GM12878 (cell line): Measurements from ENCODE around the gene REEP3. TPM values are rescaled to one million over a fixed set of nuclear protein-coding genes. Genes with fewer than 3 reads are reported as not detected.

Experiments
- BCLAF1 ChIP-seq: fragments of 450-650 bp; IDR thresholded peaks from 2 replicates; pipeline ENCODE4 v1.6.1; 2017; ENCODE audit warnings: antibody characterized with exemption, mild to moderate bottlenecking, moderate library complexity
- CEBPZ ChIP-seq: fragments of 150-350 bp; IDR thresholded peaks from 2 replicates; pipeline ENCODE4 v1.6.1; 2016; ENCODE audit warnings: low read depth, low read length
- CHD2 ChIP-seq: IDR thresholded peaks from 2 replicates; pipeline ENCODE4 v1.6.1; 2011; ENCODE audit warnings: low read depth, low read length, improper control_type of control experiment, borderline replicate concordance
- HDGF ChIP-seq: fragments of 450-650 bp; IDR thresholded peaks from 2 replicates; pipeline ENCODE4 v1.6.1; 2016; ENCODE audit warnings: antibody characterized with exemption
- REST ChIP-seq: IDR thresholded peaks from 2 replicates; pipeline ENCODE4 v1.6.1; 2012; ENCODE audit warnings: mild to moderate bottlenecking, low read depth, low read length
- polyA plus RNA-seq, 11 experiments: library from polyadenylated mRNA; depleted of rRNA in 4 of 11; unstranded in 6 of 11; stranded (reverse) in 5 of 11; fragments of >200 nt; fragmentation: Nextera tagmentation in 4 of 11; fragmentation: Illumina TruSeq in 1 of 11; extraction: Ambion mirVana in 4 of 11; extraction: Trizol in 1 of 11; gene quantifications; 1 replicate in 1 of 11; 2 replicates in 10 of 11; pipeline versions ENCODE4 v1.2.1 to v1.2.3, GENCODE V29; 2011 to 2016; ENCODE audit warnings: inconsistent platforms in 2 of 11, missing spikeins in 2 of 11, low read depth in 1 of 11
- small RNA-seq: library from RNA; depleted of rRNA; stranded (forward); fragments of <200 nt; gene quantifications from one replicate; pipeline ENCODE3, GENCODE V24; 2014
- total RNA-seq, 4 experiments: library from RNA; depleted of rRNA in 3 of 4; stranded (reverse); fragments of >200 nt in 3 of 4; fragmentation: Illumina TruSeq in 1 of 4; extraction: Trizol in 1 of 4; gene quantifications; 2 replicates each; pipeline versions ENCODE4 v1.2.1 to v1.2.3, GENCODE V29; 2013 to 2021

Gene REEP3
- total and polyA plus RNA-seq, 10 of the 15 experiments (the other 5 are each of a cell fraction or from before 2014, with no cell fraction given) = 4.9 to 25.9 (median 16.2) TPM

DNA sequence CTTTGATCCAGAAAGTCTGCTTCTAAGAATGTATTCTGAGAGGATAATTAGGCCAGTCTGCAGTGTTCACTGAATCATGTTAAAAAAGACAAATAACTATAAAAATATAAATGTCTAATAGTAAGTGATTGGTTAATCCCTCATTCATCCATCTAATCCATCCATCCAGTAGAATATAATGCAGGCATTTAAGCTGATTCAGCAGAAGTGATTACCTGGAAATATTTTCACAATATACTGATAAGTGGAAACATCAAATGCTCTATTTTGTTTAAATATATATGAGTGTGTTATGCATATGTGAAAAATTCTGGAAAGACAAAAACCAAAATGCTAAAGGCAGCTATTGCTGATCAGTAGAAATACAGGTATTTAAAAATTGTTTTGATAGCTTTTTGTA, 152.6 kb downstream of the REEP3 start (continued):
- TF ChIP-seq BCLAF1 (no peak), REST (no peak), HDGF (no peak), CEBPZ (no peak), CHD2 (no peak)
- TF ChIP-seq, all 136 proteins: peak for 0

Small RNAs within 50 kb of the gene (small RNA-seq; reads per million reads assigned to genes)
- not detected for gene AC022022.1

Other genes with a start within 250 kb of the REEP3 start
- gene JMJD1C, start 55.4 kb upstream of the REEP3 start, total RNA-seq (2014; rRNA removed) = 56.9 and 61.2 TPM in 2 replicates
- 83.3 and 91.2 TPM in 2 replicates for gene JMJD1C, start 55.4 kb upstream of the REEP3 start, total RNA-seq (2014; rRNA removed; fragmentation: Illumina TruSeq; extraction: Trizol)
- 54.2 and 60.2 TPM in 2 replicates for gene JMJD1C, start 55.4 kb upstream of the REEP3 start, total RNA-seq (2021)
- 59.4 and 83.9 TPM in 2 replicates for gene JMJD1C, start 55.4 kb upstream of the REEP3 start, polyA plus RNA-seq (2011; rRNA removed)
- gene JMJD1C, start 55.4 kb upstream of the REEP3 start, polyA plus RNA-seq (2014; fragmentation: Illumina TruSeq; extraction: Trizol) = 63.2 and 80.5 TPM in 2 replicates
- 10 to 100 TPM; 31.2 to 42.6 TPM for gene JMJD1C, start 55.4 kb upstream of the REEP3 start, polyA plus RNA-seq (2014; fragmentation: Nextera tagmentation; extraction: Ambion mirVana)
- 40.3 and 41.0 TPM in 2 replicates for gene JMJD1C, start 55.4 kb upstream of the REEP3 start, polyA plus RNA-seq (2014; rRNA removed)
- 10 to 100 TPM; 44.5 to 44.7 TPM for gene JMJD1C, start 55.4 kb upstream of the REEP3 start, polyA plus RNA-seq (2016; fragmentation: Nextera tagmentation; extraction: Ambion mirVana)